ENCODE measurements around the gene HOXB3. TPM values are rescaled to one million over a fixed set of nuclear protein-coding genes. Genes with fewer than 3 reads are reported as not detected.

Gene HOXB3
- total and polyA plus RNA-seq, 2 of the 13 experiments (the other 11 are each of a cell fraction or from before 2014, with no cell fraction given): not detected

GRCh38 chr17:48563385-48563838 lies 26.6 kb downstream of the HOXB3 start:
- intact Hi-C loops (cut with micrococcal nuclease; ENCODE audit: unreplicated experiment) (no loop called here), in situ Hi-C loops (cut with HindIII; ENCODE audit: extremely low pct_ligation_motif_present, low pct_unique_long_range_greater_than_20kb) (no loop called here)
- no peak for ATAC-seq
- no peaks in the 10 kb centered on the region for H3K79me2 ChIP-seq (ENCODE audit: insufficient read depth, low read length)
- CTCF ChIA-PET (ENCODE audit: low intra/inter-chr PET ratio, low total read pairs): no interaction called here
- H3K4me1 ChIP-seq (ENCODE audit: insufficient read depth, low read length): no peaks in the 10 kb centered on the region
- H3K9me3 ChIP-seq (ENCODE audit: low read length): no peaks in the 10 kb centered on the region
- no peaks in the 10 kb centered on the region for H3K36me3 ChIP-seq (replicated peaks in 1 of 2; ENCODE audit: control insufficient read depth in 1 of 2, insufficient read depth in 2 of 2, low read length in 2 of 2)
- no peak for FAIRE-seq
- H3K27me3 ChIP-seq (ENCODE audit: control insufficient read depth in 1 of 2, insufficient read depth in 2 of 2, low read length in 2 of 2): peaks cover 24 to 94% of the 10 kb centered on the region in 2 experiments
- POLR2A ChIA-PET: no interaction called here
- no peak overlapping the region for H3K4me2 ChIP-seq (ENCODE audit: low read depth, low read length)
- 12% methylated on average over 6 of the region's 6 CpGs for WGBS (ENCODE audit: low lambda C conversion rate)
- BruUV-seq (replicated peaks): no TSS peak
- H2AFZ ChIP-seq (ENCODE audit: low read length): no peak overlapping the region
- H4K20me1 ChIP-seq (ENCODE audit: insufficient read depth, low read length): no peaks in the 10 kb centered on the region
- H3K4me3 ChIP-seq (replicated peaks in 1 of 3; ENCODE audit: insufficient read depth in 1 of 3, low read depth in 2 of 3, low read length in 3 of 3): no peak overlapping the region
- DNase-seq (ENCODE audit: low spot score): no peak
- no peak overlapping the region for H3K27ac ChIP-seq (ENCODE audit: extremely low read length, insufficient read depth, low read length)
- no peak overlapping the region for H3K9ac ChIP-seq (ENCODE audit: insufficient read depth, low read depth, low read length)
- TF ChIP-seq, protein P1, sequence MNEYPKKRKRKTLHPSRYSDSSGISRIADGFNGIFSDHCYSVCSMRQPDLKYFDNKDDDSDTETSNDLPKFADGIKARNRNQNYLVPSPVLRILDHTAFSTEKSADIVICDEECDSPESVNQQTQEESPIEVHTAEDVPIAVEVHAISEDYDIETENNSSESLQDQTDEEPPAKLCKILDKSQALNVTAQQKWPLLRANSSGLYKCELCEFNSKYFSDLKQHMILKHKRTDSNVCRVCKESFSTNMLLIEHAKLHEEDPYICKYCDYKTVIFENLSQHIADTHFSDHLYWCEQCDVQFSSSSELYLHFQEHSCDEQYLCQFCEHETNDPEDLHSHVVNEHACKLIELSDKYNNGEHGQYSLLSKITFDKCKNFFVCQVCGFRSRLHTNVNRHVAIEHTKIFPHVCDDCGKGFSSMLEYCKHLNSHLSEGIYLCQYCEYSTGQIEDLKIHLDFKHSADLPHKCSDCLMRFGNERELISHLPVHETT (CRISPR knock-in tag; conservative IDR thresholded peaks at IDR 0.05): no peak
- no peak for TF ChIP-seq ZNF644 (CRISPR knock-in tag; IDR thresholded peaks at IDR 0.05; ENCODE audit: low read depth)
- TF ChIP-seq, protein P2, sequence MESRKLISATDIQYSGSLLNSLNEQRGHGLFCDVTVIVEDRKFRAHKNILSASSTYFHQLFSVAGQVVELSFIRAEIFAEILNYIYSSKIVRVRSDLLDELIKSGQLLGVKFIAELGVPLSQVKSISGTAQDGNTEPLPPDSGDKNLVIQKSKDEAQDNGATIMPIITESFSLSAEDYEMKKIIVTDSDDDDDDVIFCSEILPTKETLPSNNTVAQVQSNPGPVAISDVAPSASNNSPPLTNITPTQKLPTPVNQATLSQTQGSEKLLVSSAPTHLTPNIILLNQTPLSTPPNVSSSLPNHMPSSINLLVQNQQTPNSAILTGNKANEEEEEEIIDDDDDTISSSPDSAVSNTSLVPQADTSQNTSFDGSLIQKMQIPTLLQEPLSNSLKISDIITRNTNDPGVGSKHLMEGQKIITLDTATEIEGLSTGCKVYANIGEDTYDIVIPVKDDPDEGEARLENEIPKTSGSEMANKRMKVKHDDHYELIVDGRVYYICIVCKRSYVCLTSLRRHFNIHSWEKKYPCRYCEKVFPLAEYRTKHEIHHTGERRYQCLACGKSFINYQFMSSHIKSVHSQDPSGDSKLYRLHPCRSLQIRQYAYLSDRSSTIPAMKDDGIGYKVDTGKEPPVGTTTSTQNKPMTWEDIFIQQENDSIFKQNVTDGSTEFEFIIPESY (CRISPR knock-in tag; IDR thresholded peaks at IDR 0.05): no peak
- no peak for TF ChIP-seq ZBTB14 (CRISPR knock-in tag; IDR thresholded peaks at IDR 0.05)
- TF ChIP-seq, protein P3, sequence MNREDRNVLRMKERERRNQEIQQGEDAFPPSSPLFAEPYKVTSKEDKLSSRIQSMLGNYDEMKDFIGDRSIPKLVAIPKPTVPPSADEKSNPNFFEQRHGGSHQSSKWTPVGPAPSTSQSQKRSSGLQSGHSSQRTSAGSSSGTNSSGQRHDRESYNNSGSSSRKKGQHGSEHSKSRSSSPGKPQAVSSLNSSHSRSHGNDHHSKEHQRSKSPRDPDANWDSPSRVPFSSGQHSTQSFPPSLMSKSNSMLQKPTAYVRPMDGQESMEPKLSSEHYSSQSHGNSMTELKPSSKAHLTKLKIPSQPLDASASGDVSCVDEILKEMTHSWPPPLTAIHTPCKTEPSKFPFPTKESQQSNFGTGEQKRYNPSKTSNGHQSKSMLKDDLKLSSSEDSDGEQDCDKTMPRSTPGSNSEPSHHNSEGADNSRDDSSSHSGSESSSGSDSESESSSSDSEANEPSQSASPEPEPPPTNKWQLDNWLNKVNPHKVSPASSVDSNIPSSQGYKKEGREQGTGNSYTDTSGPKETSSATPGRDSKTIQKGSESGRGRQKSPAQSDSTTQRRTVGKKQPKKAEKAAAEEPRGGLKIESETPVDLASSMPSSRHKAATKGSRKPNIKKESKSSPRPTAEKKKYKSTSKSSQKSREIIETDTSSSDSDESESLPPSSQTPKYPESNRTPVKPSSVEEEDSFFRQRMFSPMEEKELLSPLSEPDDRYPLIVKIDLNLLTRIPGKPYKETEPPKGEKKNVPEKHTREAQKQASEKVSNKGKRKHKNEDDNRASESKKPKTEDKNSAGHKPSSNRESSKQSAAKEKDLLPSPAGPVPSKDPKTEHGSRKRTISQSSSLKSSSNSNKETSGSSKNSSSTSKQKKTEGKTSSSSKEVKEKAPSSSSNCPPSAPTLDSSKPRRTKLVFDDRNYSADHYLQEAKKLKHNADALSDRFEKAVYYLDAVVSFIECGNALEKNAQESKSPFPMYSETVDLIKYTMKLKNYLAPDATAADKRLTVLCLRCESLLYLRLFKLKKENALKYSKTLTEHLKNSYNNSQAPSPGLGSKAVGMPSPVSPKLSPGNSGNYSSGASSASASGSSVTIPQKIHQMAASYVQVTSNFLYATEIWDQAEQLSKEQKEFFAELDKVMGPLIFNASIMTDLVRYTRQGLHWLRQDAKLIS (CRISPR knock-in tag; IDR thresholded peaks at IDR 0.05): no peak
- TF ChIP-seq ZNF550 (CRISPR knock-in tag; IDR thresholded peaks at IDR 0.05; ENCODE audit: borderline replicate concordance): no peak
- no peak for TF ChIP-seq ASH2L (IDR thresholded peaks at IDR 0.05; ENCODE audit: insufficient read length, low read depth, low read length)
- TF ChIP-seq, protein P4, sequence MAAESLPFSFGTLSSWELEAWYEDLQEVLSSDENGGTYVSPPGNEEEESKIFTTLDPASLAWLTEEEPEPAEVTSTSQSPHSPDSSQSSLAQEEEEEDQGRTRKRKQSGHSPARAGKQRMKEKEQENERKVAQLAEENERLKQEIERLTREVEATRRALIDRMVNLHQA (CRISPR knock-in tag; IDR thresholded peaks at IDR 0.05): no peak
- no peak for TF ChIP-seq ZSCAN9 (CRISPR knock-in tag; IDR thresholded peaks at IDR 0.05; ENCODE audit: borderline replicate concordance)
- no peak for TF ChIP-seq AHR (CRISPR knock-in tag; IDR thresholded peaks at IDR 0.05)
- no peak for TF ChIP-seq ZNF331 (CRISPR knock-in tag; IDR thresholded peaks at IDR 0.05)
- TF ChIP-seq ATAD3A (CRISPR knock-in tag; IDR thresholded peaks at IDR 0.05): no peak
- no peak for TF ChIP-seq ZNF709 (CRISPR knock-in tag; IDR thresholded peaks at IDR 0.05)
- no peak for TF ChIP-seq ZBTB42 (CRISPR knock-in tag; IDR thresholded peaks at IDR 0.05)
- no peak for TF ChIP-seq ZNF510 (CRISPR knock-in tag; IDR thresholded peaks at IDR 0.05; ENCODE audit: low read depth)
- TF ChIP-seq TEF (CRISPR knock-in tag; IDR thresholded peaks at IDR 0.05): no peak
